Neuron (in vitro differentiated cells): ENCODE measurements around the gene TBC1D5.
"Not testable (repeated sequence)": the region's sequence is repeated elsewhere in the genome, so short reads cannot be mapped to it uniquely, and the experiment has no call there.

Experiments used
- H2AFZ ChIP-seq: one replicate; pipeline ENCODE4 v1.6.1; 2013; ENCODE audit warnings: low read depth, mild to moderate bottlenecking, inconsistent platforms, low read length, moderate library complexity
- H3K27me3 ChIP-seq: one replicate; pipeline ENCODE4 v1.6.1; 2013; ENCODE audit warnings: low read length; ENCODE audit not compliant: insufficient read depth
- H3K36me3 ChIP-seq: one replicate; pipeline ENCODE4 v1.6.1; 2013; ENCODE audit warnings: low read length; ENCODE audit not compliant: insufficient read depth
- H3K4me1 ChIP-seq: one replicate; pipeline ENCODE4 v1.6.1; 2013; ENCODE audit warnings: low read length; ENCODE audit not compliant: insufficient read depth
- H3K4me3 ChIP-seq: 2 replicates; pipeline ENCODE4 v1.5.1; 2013; ENCODE audit warnings: mild to moderate bottlenecking, low read length, moderate library complexity
- H3K9me3 ChIP-seq: one replicate; pipeline ENCODE4 v1.6.1; 2013; ENCODE audit warnings: low read length

TBC1D5 gene

DNA sequence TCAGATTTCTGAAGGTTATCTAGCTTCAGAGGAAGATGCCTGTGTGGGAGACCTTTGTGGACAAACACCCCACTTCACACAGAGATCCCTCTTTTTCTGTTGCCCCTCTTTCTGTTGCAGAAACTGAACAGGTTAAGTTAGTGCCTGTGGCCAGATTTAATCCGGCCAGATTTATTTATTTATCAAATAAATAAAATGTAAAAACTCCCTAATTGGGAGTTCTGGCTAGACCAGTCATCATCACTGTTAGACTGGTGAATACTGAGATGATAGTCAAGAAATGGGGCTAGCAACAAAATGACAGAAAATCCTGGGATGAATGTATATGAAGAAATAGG lies 1.2 kb upstream of the TBC1D5 start:
- Histone ChIP-seq H3K4me3 (peak overlapping the region; percentile 85), H3K36me3 (no peaks in the 10 kb centered on the region), H3K27me3 (no peaks in the 10 kb centered on the region), H3K9me3 (no peaks in the 10 kb centered on the region), H2AFZ (peak overlapping the region; percentile 88), H3K4me1 (peaks cover 19% of the 10 kb centered on the region)

DNA sequence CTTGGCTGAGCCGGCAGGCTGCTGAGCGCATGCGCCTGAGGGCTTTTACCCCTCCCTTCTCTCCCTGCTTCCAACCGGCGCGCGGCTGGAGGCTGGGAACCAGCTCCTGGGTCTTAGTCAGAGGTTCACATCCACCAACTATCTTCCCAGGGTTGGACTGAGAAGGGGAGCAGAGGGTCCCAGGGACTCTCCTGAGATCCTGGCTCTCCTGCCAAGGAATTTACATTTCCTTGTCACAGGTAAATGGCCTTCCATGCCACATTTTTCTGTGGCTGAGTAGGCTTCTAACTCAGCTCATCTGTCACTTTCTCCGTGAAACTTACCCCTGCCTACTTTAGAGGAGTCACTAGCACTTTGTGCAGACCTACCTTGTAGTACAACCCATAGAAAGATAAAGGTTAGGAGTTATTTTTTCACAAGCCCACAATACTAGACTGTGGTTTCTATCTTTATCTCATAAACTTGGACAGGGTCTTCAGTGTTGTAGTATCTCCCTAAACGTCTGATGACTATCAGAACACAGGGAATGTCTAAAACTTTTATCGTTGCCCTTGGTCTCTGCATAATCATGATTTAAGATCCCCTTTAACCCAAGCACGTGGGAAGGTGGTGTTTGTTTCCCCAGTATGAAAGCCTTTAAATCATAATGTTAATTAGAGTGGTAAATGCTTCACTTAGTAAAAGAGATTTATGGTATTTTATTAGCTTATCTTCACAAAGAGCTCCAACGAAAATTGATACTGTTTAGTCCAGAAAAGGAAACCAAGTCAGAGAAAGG lies 638 bp upstream of the TBC1D5 start:
- Histone ChIP-seq H3K36me3 (no peaks in the 10 kb centered on the region), H2AFZ (peak overlapping the region; percentile 88), H3K4me3 (peak overlapping the region; percentile 85), H3K4me1 (peaks cover 19% of the 10 kb centered on the region), H3K27me3 (no peaks in the 10 kb centered on the region), H3K9me3 (no peaks in the 10 kb centered on the region)

DNA sequence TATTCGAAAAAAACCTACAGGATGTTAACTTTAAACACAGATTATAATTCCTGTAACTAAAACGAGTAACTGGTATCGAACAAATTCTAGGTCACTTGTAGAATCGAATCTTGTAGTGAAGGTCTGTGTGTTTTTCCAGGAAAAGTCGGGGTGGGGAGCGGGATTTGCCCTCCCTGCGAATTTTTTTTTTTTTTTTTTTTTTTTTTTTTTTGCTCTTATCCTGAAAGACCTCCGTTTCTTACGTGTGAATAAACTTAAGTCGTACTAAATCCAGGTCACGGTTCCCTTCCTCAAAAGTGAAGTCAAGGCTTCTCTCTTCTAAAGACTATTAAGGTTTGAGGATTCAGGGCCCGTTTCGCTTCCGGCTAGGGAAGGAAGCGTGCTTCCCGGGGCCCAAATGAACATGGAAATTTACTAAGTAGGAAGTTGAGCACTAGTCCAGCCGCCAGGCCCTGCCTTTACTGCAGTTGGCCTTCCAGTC lies 770 bp downstream of the TBC1D5 start:
- Histone ChIP-seq H3K36me3 (no peaks in the 10 kb centered on the region), H2AFZ (peak overlapping the region; percentile 88), H3K4me1 (peaks cover 19% of the 10 kb centered on the region), H3K27me3 (no peaks in the 10 kb centered on the region), H3K9me3 (no peaks in the 10 kb centered on the region), H3K4me3 (peak overlapping the region; percentile 85)

DNA sequence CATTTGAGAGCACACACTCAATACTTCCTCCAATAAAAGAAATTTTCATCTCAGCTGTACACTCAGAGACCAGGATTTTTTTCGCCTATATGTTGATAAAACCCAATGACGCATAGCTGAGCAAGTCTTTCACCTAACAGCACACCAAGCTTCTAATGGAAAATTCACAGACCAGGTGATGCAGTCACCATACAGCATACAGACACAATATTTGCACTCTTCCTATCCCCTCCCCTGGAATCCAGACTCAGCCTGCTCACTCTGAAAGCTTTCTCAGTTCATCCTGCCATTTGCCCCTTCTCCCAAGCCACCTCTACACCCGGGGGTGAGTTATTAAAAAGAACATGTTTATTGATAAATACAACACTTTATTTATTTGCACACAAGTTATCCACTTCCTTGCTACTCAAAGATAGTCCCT lies 1.7 kb downstream of the TBC1D5 start:
- Histone ChIP-seq H3K4me3 (peak overlapping the region; percentile 85), H3K9me3 (no peaks in the 10 kb centered on the region), H3K36me3 (no peaks in the 10 kb centered on the region)

DNA sequence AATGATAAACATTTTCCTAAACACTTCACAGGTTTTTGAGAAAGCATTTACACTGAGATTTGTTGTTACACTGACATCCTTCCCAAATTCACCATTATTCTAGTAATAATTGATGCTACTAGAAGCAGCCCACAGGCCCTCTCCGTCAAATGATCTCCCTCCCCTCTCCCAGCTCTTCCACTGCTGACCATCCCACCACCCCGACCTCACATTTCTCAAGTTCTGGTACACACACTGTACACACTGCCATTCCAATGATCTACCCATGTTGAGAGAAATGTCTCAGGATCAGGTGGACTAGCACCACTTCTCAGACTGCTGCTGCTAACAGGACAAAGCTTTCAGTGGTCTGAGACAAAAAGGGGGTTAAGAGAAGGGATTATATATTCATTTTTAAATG lies 3.5 kb downstream of the TBC1D5 start:
- H3K4me1 ChIP-seq = peaks cover 19% of the 10 kb centered on the region
- no peaks in the 10 kb centered on the region for H3K27me3 ChIP-seq
- H3K9me3 ChIP-seq = no peaks in the 10 kb centered on the region
- H3K36me3 ChIP-seq = no peaks in the 10 kb centered on the region
- H2AFZ ChIP-seq = no peak overlapping the region
- no peak overlapping the region for H3K4me3 ChIP-seq

More for the DNA sequence above, 1.7 kb downstream of the TBC1D5 start:
- H3K4me1 ChIP-seq = peaks cover 19% of the 10 kb centered on the region
- H2AFZ ChIP-seq = peak overlapping the region; percentile 88
- H3K27me3 ChIP-seq = no peaks in the 10 kb centered on the region

DNA sequence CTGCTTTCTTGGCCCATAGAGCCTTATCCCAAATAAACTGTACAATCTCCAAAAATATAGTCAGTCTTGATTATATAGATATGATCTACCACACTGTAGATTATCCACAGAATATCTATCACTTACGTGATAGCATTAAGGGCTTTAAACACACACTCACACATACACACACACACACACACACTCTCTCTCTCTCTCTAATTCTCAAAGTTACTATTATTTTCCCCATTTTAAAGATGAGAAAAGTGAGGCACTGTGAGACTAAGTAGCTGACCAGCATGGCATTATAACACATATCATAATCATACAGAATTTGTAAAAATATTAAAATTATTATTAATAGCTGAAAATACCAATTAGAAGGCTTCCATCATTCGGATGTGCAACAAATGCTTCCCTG lies 4.2 kb downstream of the TBC1D5 start:
- Histone ChIP-seq H2AFZ (no peak overlapping the region), H3K36me3 (no peaks in the 10 kb centered on the region), H3K4me1 (peaks cover 16% of the 10 kb centered on the region), H3K27me3 (no peaks in the 10 kb centered on the region), H3K9me3 (no peaks in the 10 kb centered on the region), H3K4me3 (no peak overlapping the region)

DNA sequence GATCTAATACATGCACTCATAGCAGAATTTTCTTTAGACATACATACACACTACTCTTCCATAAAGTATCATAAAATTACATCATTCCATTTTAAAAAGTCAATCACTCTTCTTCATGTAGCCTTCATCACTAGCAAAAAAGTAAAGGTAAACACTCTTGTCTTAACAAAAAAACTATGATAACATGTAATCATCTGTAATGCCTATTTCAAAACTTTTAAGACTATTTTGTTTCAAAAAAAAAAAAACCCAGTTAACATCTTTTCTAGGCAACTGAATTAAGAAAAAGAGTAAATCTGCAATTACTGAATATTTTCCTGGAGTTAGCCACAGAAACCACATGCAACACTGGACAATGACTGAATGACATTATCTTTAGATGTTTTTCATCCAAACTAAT lies 4.8 kb downstream of the TBC1D5 start:
- H3K4me1 ChIP-seq = peaks cover 12% of the 10 kb centered on the region
- H3K27me3 ChIP-seq = no peaks in the 10 kb centered on the region
- H3K36me3 ChIP-seq = no peaks in the 10 kb centered on the region
- H2AFZ ChIP-seq = no peak overlapping the region
- no peak overlapping the region for H3K4me3 ChIP-seq
- no peaks in the 10 kb centered on the region for H3K9me3 ChIP-seq

DNA sequence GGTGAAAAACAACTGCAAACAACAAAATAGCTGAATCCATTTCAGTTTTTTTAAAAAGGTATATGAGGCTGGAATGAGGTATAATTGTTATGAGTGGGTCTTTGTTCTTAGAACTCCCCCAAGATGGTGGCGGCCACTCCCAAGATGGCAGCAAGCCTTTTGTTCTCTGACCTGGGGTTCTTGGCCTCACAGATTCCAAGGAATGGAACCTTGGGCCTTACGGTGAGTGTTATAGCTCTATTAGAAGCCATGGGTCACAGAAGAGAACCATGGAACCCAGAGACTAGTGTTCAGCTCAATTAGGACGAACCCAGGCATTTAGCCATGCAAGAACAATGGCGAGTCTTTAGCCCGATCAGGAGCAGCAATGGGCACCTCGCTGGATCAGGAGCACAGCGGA lies 7.1 kb downstream of the TBC1D5 start:
- H3K4me3 ChIP-seq, H3K36me3 ChIP-seq, H3K9me3 ChIP-seq: not testable (repeated sequence)

DNA sequence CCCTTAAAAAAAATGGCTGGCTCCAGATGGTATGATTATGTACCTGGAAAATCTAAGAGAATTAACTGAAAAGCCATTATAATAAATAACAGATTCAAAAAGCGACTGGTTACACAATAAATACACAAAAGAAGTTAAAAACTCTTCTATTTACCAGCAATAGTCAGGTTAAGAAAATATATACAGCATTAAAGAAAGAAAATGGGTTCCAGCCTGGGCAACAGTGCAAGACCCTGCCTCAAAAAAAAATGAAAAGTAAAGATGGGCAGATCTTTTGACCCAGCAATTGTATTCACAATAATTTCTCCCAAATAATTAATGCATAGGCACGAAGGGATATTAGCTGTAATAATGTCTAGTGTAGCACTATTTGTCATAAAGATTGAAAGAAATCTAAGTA lies 8.7 kb downstream of the TBC1D5 start:
- peaks cover 3% of the 10 kb centered on the region for H3K36me3 ChIP-seq
- no peaks in the 10 kb centered on the region for H3K4me1 ChIP-seq
- no peak overlapping the region for H2AFZ ChIP-seq
- no peak overlapping the region for H3K4me3 ChIP-seq
- H3K27me3 ChIP-seq = no peaks in the 10 kb centered on the region
- peaks cover 2% of the 10 kb centered on the region for H3K9me3 ChIP-seq

More for the DNA sequence above, 7.1 kb downstream of the TBC1D5 start:
- H3K4me1 ChIP-seq, H2AFZ ChIP-seq, H3K27me3 ChIP-seq: not testable (repeated sequence)

DNA sequence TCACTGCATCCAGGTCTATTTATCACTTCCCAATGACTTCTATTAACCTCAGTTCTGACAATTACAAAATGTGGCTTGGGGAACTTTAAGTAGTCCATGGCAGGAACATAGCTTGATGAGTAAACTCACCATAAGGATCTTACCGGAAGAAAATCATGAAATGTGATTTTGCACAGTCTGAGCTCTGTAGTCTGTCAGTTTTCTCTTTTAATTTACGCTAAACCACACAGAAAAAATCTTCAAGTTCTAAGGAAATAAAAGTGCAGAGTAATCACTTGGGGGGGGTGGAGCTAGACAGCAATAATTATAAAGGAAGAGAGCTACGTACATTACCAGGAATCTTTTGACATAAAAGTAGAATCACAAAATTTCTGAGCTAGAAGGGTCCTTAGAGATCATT lies 9.2 kb downstream of the TBC1D5 start:
- H3K4me3 ChIP-seq = no peak overlapping the region
- no peak overlapping the region for H2AFZ ChIP-seq
- H3K36me3 ChIP-seq = peaks cover 3% of the 10 kb centered on the region
- no peaks in the 10 kb centered on the region for H3K4me1 ChIP-seq
- no peaks in the 10 kb centered on the region for H3K27me3 ChIP-seq
- H3K9me3 ChIP-seq = peaks cover 2% of the 10 kb centered on the region

DNA sequence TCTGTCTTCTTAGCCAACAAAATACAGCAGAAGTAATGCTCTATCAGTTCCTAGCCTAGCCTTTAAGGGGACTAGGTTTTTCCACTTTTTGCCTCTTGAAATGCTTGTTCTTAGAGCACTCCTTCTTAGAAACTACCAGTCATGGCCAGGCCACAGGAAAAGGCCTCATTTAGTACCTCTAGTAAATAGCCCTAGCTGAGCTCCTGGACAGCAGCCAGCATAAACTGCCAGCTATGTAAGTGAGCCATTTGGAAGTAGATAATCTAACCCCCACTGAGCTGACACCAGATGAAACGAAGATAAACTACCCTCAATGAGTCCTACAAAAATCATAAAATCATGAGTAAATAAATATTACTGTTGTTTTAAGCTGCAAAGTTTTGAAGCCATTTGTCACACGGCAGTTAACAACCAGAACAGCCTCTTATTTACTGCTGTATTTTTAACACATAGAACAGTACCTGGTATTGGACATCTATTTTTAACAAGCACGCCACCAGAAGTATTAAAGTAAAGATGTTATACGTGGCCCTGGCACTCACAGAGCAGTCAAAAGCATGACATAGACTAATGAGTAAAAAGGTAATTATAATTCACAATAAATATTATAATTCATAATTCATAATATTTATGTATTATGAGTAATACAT lies 12.0 kb downstream of the TBC1D5 start:
- Histone ChIP-seq H3K9me3 (peaks cover 10% of the 10 kb centered on the region), H3K4me3 (no peak overlapping the region), H3K4me1 (no peaks in the 10 kb centered on the region), H3K27me3 (no peaks in the 10 kb centered on the region), H3K36me3 (peaks cover 3% of the 10 kb centered on the region), H2AFZ (no peak overlapping the region)

DNA sequence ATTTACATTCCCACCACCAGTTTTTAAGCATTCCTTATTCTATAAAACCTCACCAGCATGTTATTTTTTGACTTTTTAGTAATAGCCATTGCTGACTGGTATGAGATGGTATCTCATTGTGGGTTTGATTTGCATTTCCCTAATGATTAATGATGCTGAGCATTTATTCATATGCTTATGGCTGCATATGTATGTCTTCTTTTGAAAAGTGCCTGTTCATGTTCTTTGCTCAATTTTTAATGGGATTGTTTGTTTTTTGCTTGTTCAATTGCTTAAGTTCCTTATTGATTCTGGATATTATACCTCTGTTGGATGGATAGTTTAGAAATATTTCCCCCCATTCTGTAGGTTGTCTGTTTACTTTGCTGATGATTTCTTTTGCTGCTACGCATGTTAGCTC lies 16.1 kb downstream of the TBC1D5 start:
- Histone ChIP-seq H3K4me1 (no peaks in the 10 kb centered on the region), H3K9me3 (peaks cover 8% of the 10 kb centered on the region), H3K27me3 (no peaks in the 10 kb centered on the region), H2AFZ (no peak overlapping the region), H3K4me3 (no peak overlapping the region), H3K36me3 (peaks cover under 1% of the 10 kb centered on the region)

DNA sequence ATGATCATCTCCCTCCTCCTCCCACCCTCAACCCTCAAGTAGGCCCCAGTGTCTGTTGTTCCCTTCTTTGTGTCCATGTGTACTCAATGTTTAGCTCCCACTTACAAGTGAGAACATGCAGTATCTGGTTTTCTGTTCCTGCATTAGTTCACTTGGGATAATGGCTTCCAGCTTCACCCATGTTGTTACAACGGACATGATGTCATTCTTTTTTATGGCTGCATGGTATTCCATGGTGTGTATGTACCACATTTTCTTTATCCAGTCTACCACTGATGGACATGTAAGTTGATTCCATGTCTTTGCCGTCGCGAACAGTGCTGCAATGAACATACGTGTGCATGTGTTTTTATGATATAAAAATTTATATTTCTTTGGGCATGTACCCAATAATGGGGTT lies 16.6 kb downstream of the TBC1D5 start:
- not testable (repeated sequence) for H3K36me3 ChIP-seq, H3K9me3 ChIP-seq, H3K27me3 ChIP-seq, H3K4me1 ChIP-seq, H3K4me3 ChIP-seq, H2AFZ ChIP-seq
